GM18519 (cell line): ENCODE results near the gene SNX7.

ENCODE experiments used
- ATAC-seq: cut with Tn5 transposase; IDR thresholded peaks from one replicate; pipeline ENCODE4 v1.9.1; 2021; ENCODE audit warnings: mild to moderate bottlenecking, moderate library complexity; ENCODE audit not compliant: unreplicated experiment, low FRiP score

Gene SNX7

GRCh38 chr1:98661544-98662355 is at the start of gene SNX7:
TSS of gene SNX7 (plus strand) at chr1:98661721. CDS start at chr1:98661732, 11 bp downstream.
- ATAC-seq: peak; percentile 42

GRCh38 chr1:98637316-98637715 is 24.2 kb upstream of the SNX7 start:
- no peak for ATAC-seq

GRCh38 chr1:98638185-98638584 is 23.3 kb upstream of the SNX7 start:
- no peak for ATAC-seq

DNA sequence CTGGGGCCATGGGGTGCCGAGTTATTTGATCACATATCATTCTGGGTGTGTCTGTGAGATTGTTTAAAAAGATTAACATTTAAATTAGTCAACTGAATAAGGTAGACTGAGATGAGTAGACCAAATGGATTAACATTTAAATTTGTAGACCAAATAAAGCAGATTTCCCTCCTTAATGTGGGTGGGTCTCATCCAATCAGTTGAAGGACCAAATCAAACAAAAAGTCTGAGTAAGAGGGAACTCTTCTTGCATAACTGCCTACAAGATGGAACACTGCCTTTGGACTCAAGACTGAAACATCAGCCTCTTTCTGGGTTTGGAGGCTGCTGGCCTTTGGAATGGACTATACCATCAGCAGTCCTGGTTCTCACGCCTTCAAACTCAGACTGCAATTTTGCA is 17.0 kb upstream of the SNX7 start:
- no peak for ATAC-seq

- no peak for ATAC-seq
Measured at GRCh38 chr1:98651116-98651632, 10.3 kb upstream of the SNX7 start.

- ATAC-seq: no peak
Measured at GRCh38 chr1:98653123-98653522, 8.4 kb upstream of the SNX7 start.

- no peak for ATAC-seq
Measured at GRCh38 chr1:98659879-98660278, 1.6 kb upstream of the SNX7 start.

DNA sequence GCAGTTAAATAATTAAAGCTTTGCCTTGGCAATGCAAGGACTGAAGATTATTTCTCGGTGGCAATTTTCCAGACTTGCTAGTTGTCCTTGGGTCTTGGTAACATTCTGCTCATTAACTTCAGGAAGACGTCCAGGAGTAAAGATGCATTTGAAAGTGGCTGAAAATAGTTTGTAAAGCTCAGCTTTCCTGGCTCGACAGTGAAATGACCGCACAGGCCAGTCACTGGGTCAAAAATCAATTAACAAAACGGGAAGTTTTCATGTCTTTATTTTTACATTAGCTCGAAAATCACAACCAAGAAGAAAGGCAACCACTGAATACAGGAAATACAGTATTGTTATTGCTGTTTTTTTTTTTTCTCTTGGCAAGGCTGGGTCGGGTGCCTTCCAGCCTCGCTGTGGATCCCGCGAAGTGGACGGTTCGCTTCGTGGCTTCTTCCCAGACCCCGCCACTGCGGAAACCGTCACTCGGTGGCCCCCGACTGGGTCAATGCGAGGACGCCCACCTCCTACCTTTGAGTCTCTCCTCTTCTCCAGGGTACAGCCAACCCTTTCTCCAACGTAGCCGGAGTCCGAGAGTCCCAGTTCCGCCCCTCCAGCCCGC is 479 bp upstream of the SNX7 start:
- ATAC-seq: no peak

- ATAC-seq: no peak
Measured at GRCh38 chr1:98662356-98662670, 792 bp downstream of the SNX7 start.

DNA sequence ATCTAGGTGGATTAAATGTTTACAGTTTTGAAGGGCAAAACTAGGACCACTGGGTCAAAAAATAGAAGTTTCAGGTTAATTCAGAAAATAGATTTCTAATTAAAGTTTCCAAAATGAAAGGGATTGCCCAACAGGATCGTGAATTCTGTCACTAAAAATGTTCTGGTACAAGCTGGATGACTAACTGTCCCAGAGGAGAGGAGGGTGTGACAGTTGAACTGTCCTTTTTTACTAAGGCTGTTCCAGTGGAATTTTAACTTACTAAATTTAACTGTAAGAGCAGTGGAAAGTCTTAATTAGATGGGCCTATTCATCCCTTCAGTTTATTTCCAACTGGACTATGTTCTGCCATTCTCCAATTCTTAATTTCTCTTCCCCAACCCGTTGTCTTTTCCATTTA is 7.2 kb downstream of the SNX7 start:
- ATAC-seq: no peak

DNA sequence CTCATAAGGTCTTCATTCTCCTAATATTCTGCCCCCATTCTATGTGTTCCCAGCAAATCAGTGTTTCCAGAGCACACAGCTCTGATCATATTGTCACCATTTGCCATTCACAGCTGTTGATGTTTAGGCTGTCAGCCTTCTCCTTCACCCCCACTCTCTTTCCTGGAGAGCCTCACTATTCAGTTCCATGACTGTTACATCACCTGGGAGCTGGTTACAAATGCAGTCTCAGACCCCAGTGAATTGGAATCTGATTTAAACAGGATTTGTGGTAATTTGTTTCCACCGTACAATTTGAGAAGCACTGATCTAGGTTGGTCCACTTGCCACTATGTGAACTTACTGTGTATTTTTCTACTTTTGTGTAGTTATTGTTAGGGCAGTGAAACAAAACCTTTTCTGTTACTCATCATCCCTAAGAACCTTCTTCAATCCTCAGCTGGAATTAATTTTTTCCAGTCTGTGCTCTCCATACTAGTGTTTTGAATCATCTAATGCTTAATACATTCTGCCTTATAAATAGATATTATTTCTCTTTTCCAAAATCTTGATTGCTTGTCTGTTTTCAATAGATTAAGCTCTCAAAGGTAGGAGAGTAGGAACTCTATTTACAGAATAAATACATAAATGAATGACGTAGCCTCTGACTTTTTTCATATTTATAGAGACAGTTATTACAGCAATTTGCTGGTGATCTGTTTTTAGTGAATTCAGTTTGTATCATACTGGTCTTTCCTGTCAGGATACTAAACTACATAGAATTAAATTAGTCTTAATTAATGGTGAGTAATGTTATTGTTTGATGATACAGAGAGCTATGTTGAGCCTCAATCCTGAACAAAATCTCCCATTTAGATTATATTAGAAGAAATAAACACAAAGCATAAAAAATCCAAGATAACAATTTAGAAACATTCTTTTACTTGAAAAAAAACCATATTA is 8.1 kb downstream of the SNX7 start:
- no peak for ATAC-seq

GRCh38 chr1:98672189-98672588 is 10.7 kb downstream of the SNX7 start:
- ATAC-seq: no peak

DNA sequence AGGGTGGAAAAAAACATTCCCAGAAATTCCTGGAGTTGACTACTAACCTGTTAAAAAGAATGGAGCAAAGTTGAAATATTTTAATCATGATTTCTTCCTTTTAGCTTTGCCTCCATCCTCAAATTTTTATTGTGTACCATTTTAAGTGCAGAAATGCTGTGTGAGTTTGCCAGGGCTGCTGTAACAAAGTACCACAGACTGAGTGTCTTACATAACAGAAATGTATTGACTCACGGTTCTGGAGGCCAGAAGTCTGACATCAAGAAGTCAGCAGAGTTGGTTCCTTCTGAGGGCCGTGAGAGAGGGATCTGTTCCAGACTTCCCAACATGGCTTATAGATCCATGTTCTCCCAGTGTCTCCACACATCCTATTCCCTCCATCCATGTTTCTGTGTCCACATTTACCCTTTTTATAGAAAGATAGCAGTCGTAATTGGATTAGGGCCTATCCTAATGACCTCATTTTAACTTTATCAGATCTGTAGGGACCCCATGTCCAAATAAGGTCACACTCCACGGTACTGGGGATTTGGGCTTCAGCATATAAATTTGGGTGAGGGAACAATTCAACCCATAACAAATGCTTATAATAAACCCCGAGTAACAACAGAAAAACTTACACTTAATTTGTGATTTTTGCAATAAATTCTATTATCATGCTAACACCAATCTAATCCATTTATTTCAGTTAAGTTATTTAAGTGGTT is 12.7 kb downstream of the SNX7 start:
- ATAC-seq: no peak

DNA sequence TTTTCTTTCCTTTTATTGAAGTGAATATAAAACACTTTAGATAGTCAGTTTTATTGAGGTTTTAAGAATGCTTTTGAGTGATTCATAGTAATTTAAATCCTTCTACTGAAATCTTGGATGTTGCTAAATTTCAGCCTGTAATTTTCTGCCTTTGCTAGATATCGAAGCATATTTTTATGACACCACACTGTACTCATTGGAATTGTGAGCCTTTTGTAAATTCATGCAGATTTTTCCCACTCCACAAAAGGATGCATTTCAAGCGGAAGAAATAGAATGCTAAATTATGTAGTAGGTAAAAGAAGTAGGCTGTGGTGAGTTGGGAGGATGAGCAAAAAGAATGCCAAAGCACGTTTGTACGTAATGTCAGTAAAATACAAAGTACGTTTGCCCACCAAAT is 13.8 kb downstream of the SNX7 start:
- ATAC-seq: no peak

- no peak for ATAC-seq
Measured at GRCh38 chr1:98677288-98677687, 15.8 kb downstream of the SNX7 start.

GRCh38 chr1:98681812-98682211 is 20.3 kb downstream of the SNX7 start:
- no peak for ATAC-seq

DNA sequence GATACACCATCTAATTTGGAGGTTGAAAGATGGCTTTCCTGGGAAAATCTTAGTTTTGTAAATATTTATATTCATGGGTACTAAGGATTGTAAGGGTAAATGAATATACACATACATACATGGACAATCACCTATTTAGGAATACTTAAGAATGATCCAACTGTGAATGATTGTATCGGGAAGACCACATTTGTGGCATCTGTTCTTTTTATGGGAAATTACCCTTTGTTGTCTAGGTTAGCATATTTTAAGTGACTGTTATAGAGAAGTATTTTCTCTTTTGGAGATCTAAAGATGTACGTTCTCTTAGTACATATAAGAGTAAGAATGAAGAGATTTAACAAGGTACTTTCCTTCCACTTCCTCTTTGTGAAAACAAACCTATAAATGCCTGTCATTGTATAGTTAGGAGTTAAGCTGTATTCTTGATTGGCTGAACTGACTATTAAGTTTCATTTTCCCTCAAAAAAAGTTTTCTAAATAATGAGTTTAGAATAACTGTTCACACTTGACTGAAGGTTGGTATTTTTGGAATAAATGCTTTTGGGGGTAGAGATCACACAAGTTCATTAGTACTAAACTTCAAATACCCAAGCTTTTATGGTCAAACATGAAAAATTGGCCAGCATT is 26.7 kb downstream of the SNX7 start:
- ATAC-seq: peak; percentile 95

DNA sequence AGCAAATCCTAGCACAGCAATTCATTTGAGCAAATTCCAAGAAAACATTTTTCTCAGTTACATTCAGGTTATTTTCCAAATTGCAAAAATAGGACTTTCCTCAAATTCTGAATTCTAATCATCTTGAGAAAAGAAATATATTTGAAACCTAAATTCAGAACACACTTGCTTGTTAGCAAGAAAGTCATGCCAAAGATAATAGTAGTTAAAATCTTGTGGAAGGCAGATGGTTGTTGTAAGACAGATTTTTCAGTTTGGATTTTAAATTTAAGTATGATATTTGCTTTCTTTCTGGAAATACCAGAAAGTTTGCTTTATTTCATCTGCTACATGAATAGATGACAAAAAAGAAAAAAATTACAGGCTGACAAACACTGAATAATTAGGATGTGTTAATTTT is 29.1 kb downstream of the SNX7 start:
- no peak for ATAC-seq

- no peak for ATAC-seq
Measured at GRCh38 chr1:98692482-98692881, 31.0 kb downstream of the SNX7 start.

GRCh38 chr1:98693385-98693784 is 31.9 kb downstream of the SNX7 start:
- no peak for ATAC-seq
